Subcutaneous adipose tissue (tissue), 4 donors: ENCODE results near the gene TSPAN7. TPM values are rescaled to one million over a fixed set of nuclear protein-coding genes. Genes with fewer than 3 reads are reported as not detected.

Source experiments
- CTCF ChIP-seq: fragments of 450-650 bp; IDR thresholded peaks from one replicate; pipeline ENCODE4 v1.5.1; 2016; ENCODE audit warnings: low read depth, mild to moderate bottlenecking, control low read depth, antibody characterized with exemption, moderate library complexity
- total RNA-seq, 4 donors: library from RNA; depleted of rRNA; stranded (reverse); fragments of >200 nt; gene quantifications; one replicate each; pipeline ENCODE4 v1.1.0, GENCODE V29; 2016

Gene TSPAN7
- total RNA-seq, 4 donors from 2014 or later, result 13.4 to 47.6 (median 41.5) TPM

- no peak for TF ChIP-seq CTCF
These were observed 1.7 kb downstream of the TSPAN7 start for GRCh38 chrX:38563030-38563429.

GRCh38 chrX:38570396-38570795 lies 9.1 kb downstream of the TSPAN7 start:
- TF ChIP-seq CTCF, result no peak

- TF ChIP-seq CTCF, result no peak
These were observed 9.7 kb downstream of the TSPAN7 start for GRCh38 chrX:38571058-38571457.

- no peak for TF ChIP-seq CTCF
These were observed 13.5 kb downstream of the TSPAN7 start for GRCh38 chrX:38574858-38575257.

- TF ChIP-seq CTCF, result no peak
These were observed 14.5 kb downstream of the TSPAN7 start for GRCh38 chrX:38575888-38576287.

- no peak for TF ChIP-seq CTCF
These were observed 16.4 kb downstream of the TSPAN7 start for GRCh38 chrX:38577738-38578137.

- no peak for TF ChIP-seq CTCF
These were observed 16.8 kb downstream of the TSPAN7 start for GRCh38 chrX:38578167-38578566.

- TF ChIP-seq CTCF, result no peak
These were observed 21.8 kb downstream of the TSPAN7 start for GRCh38 chrX:38583181-38583580.
